B cell (primary cell): ENCODE results near the gene CERS6. TPM values are rescaled to one million over a fixed set of nuclear protein-coding genes. Genes with fewer than 3 reads are reported as not detected.

ENCODE experiments used
- ATAC-seq: fragments of 200-7000 bp; cut with Tn5 transposase; one replicate; pipeline ENCODE4 v1.10.0; 2021; ENCODE audit warnings: low read depth, mild to moderate bottlenecking, moderate number of reproducible peaks, moderate library complexity
- CTCF ChIA-PET: fragments of 350-600 bp; sonication (Branson Sonifier 250); formaldehyde crosslinking; loops from one replicate; lab custom pipeline; 2021; ENCODE audit warnings: antibody characterized with exemption, inconsistent platforms; lab: Charles Lee
- POLR2A ChIA-PET: fragments of 350-600 bp; sonication (Branson Sonifier 250); formaldehyde crosslinking; loops from one replicate; lab custom pipeline; 2021; ENCODE audit warnings: antibody characterized with exemption; lab: Charles Lee
- DNase-seq: peaks from one replicate; pipeline ENCODE4 v3.0.0; 2013
- H2AFZ ChIP-seq: 2 replicates; pipeline ENCODE4 v1.6.1; 2012; ENCODE audit warnings: mild to moderate bottlenecking, low read depth, low read length; ENCODE audit not compliant: insufficient read depth, poor library complexity, severe bottlenecking
- H3K27ac ChIP-seq, 2 donors: 1 replicate in 1 of 2; 2 replicates in 1 of 2; pipeline ENCODE4 v1.5.1; 2012 to 2013; ENCODE audit warnings: low read length in 2 of 2, mild to moderate bottlenecking in 2 of 2, moderate library complexity in 1 of 2
- H3K27me3 ChIP-seq, 4 experiments: fragments of 200-600 bp in 1 of 4; sonication (generic) in 1 of 4; replicated peaks in 1 of 4; 1 replicate in 2 of 4; 2 replicates in 2 of 4; pipeline versions ENCODE4 v1.6.1 to v1.7.0; 2013 to 2016; ENCODE audit warnings: low read length in 3 of 4, mild to moderate bottlenecking in 2 of 4, mixed read lengths in 1 of 4, moderate library complexity in 1 of 4; ENCODE audit not compliant: insufficient read depth in 4 of 4, control insufficient read depth in 3 of 4; ENCODE audit errors: control extremely low read depth in 1 of 4
- H3K36me3 ChIP-seq, 2 experiments: replicated peaks in 1 of 2; 1 replicate in 1 of 2; 2 replicates in 1 of 2; pipeline versions ENCODE4 v1.6.1 to v1.7.1; 2013; ENCODE audit warnings: low read length in 1 of 2; ENCODE audit not compliant: insufficient read depth in 2 of 2, control insufficient read depth in 1 of 2; ENCODE audit errors: control extremely low read depth in 1 of 2, extremely low read depth in 1 of 2
- H3K4me1 ChIP-seq, 2 donors: fragments of 200-600 bp in 1 of 2; sonication (generic) in 1 of 2; 1 replicate in 1 of 2; 2 replicates in 1 of 2; pipeline versions ENCODE4 v1.5.1 to v1.6.1; 2013 to 2017; ENCODE audit warnings: low read length in 2 of 2; ENCODE audit not compliant: control insufficient read depth in 2 of 2, insufficient read depth in 2 of 2
- H3K4me2 ChIP-seq: replicated peaks from 2 replicates; pipeline ENCODE3; 2012; ENCODE audit warnings: mild to moderate bottlenecking, low read depth, low read length; ENCODE audit not compliant: poor library complexity, severe bottlenecking
- H3K4me3 ChIP-seq, 5 experiments: fragments of 200-600 bp in 1 of 5; sonication (generic) in 1 of 5; 1 replicate in 3 of 5; 2 replicates in 2 of 5; pipeline versions ENCODE4 v1.5.1 to v1.7.0; 2011 to 2016; ENCODE audit warnings: low read length in 4 of 5, mild to moderate bottlenecking in 4 of 5, low read depth in 2 of 5, control low read depth in 1 of 5, moderate library complexity in 1 of 5; ENCODE audit not compliant: insufficient read depth in 1 of 5; ENCODE audit errors: control extremely low read depth in 1 of 5, extremely low read depth in 1 of 5
- H3K79me2 ChIP-seq: fragments of 200-600 bp; sonication (generic); one replicate; pipeline ENCODE4 v1.6.0; 2016; ENCODE audit warnings: low read length; ENCODE audit not compliant: control insufficient read depth, insufficient read depth
- H3K9ac ChIP-seq: fragments of 200-600 bp; sonication (generic); 2 replicates; pipeline ENCODE4 v1.6.1; 2017; ENCODE audit warnings: mild to moderate bottlenecking, low read length, moderate library complexity
- H3K9me3 ChIP-seq, 3 donors: one replicate each; pipeline versions ENCODE4 v1.6.1 to v1.7.1; 2013; ENCODE audit warnings: low read length in 2 of 3; ENCODE audit not compliant: control insufficient read depth in 2 of 3, insufficient read depth in 1 of 3; ENCODE audit errors: control extremely low read depth in 1 of 3
- H4K20me1 ChIP-seq: 2 replicates; pipeline ENCODE4 v1.6.0; 2012; ENCODE audit warnings: mild to moderate bottlenecking, low read length; ENCODE audit not compliant: insufficient read depth, control insufficient read depth, poor library complexity, severe bottlenecking
- H3K27ac Mint-ChIP-seq: one replicate; pipeline ENCODE4 v1.8.0; 2021; ENCODE audit warnings: mixed read lengths
- H3K27me3 Mint-ChIP-seq: one replicate; pipeline ENCODE4 v1.8.0; 2021; ENCODE audit warnings: mixed read lengths
- H3K4me1 Mint-ChIP-seq: one replicate; pipeline ENCODE4 v1.8.0; 2021; ENCODE audit warnings: mixed read lengths
- H3K4me3 Mint-ChIP-seq: one replicate; pipeline ENCODE4 v1.8.0; 2021; ENCODE audit warnings: mixed read lengths
- H3K9me3 Mint-ChIP-seq: one replicate; pipeline ENCODE4 v1.8.0; 2022; ENCODE audit warnings: mixed read lengths; ENCODE audit not compliant: insufficient read depth
- EZH2 ChIP-seq: IDR thresholded peaks from 2 replicates; pipeline ENCODE4 v1.6.1; 2012; ENCODE audit warnings: borderline replicate concordance, low read depth, mild to moderate bottlenecking, moderate library complexity, low read length; ENCODE audit not compliant: insufficient read depth, poor library complexity, severe bottlenecking
- intact Hi-C: fragments of 100-400 bp; cut with micrococcal nuclease; formaldehyde crosslinking; loops from one replicate; pipeline ENCODE4 v1.10.0; 2022
- polyA plus RNA-seq: library from polyadenylated mRNA; depleted of rRNA; stranded (reverse); fragments of >200 nt; gene quantifications from 2 replicates; pipeline ENCODE4 v1.2.3, GENCODE V29; 2012
- total RNA-seq, 2 donors: library from RNA; stranded (reverse); fragments of 120-200 nt in 1 of 2; gene quantifications; 1 replicate in 1 of 2; 2 replicates in 1 of 2; pipeline versions ENCODE4 v1.2.3 to v1.2.4, GENCODE V29; 2013 to 2022
- TF ChIP-seq, protein P1 (sequence below): fragments of 200-600 bp; IDR thresholded peaks from one replicate; pipeline ENCODE4 v1.8.0; 2022; ENCODE audit warnings: antibody characterized with exemption, mild to moderate bottlenecking

Gene CERS6
- total and polyA plus RNA-seq, 2 donors (not counting 1 experiment from before 2014, with no cell fraction given): 2.2 to 5.5 TPM

- H3K9ac ChIP-seq: no peak overlapping the region
- H3K27ac Mint-ChIP-seq: no peak overlapping the region
- H3K79me2 ChIP-seq: peaks cover 33% of the 10 kb centered on the region
- no peak overlapping the region for H3K4me3 Mint-ChIP-seq
- no peaks in the 10 kb centered on the region for H3K36me3 ChIP-seq
- H2AFZ ChIP-seq: no peak overlapping the region
- DNase-seq (no peak), ATAC-seq (no peak)
- peaks cover 0 to 15% (median 14%) of the 10 kb centered on the region in 3 donors for H3K9me3 ChIP-seq
- no peak for TF ChIP-seq EZH2
- TF ChIP-seq, protein P1, sequence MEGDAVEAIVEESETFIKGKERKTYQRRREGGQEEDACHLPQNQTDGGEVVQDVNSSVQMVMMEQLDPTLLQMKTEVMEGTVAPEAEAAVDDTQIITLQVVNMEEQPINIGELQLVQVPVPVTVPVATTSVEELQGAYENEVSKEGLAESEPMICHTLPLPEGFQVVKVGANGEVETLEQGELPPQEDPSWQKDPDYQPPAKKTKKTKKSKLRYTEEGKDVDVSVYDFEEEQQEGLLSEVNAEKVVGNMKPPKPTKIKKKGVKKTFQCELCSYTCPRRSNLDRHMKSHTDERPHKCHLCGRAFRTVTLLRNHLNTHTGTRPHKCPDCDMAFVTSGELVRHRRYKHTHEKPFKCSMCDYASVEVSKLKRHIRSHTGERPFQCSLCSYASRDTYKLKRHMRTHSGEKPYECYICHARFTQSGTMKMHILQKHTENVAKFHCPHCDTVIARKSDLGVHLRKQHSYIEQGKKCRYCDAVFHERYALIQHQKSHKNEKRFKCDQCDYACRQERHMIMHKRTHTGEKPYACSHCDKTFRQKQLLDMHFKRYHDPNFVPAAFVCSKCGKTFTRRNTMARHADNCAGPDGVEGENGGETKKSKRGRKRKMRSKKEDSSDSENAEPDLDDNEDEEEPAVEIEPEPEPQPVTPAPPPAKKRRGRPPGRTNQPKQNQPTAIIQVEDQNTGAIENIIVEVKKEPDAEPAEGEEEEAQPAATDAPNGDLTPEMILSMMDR: no peak
- no peaks in the 10 kb centered on the region for H3K4me1 ChIP-seq
- peaks cover 19% of the 10 kb centered on the region for H3K9me3 Mint-ChIP-seq
- no peaks in the 10 kb centered on the region for H3K27me3 Mint-ChIP-seq
- ChIA-PET CTCF (no interaction called here), POLR2A (no interaction called here)
- no peak overlapping the region for H3K27ac ChIP-seq
- H3K4me1 Mint-ChIP-seq: peaks cover 10% of the 10 kb centered on the region
- no peak overlapping the region for H3K4me3 ChIP-seq
- intact Hi-C loops: no loop called here
- H3K4me2 ChIP-seq: no peak overlapping the region
- H4K20me1 ChIP-seq: no peaks in the 10 kb centered on the region
- no peaks in the 10 kb centered on the region for H3K27me3 ChIP-seq
These were observed 152.7 kb downstream of the CERS6 start for GRCh38 chr2:168608796-168609195.

GRCh38 chr2:168611091-168611490 is 155.0 kb downstream of the CERS6 start:
- no peak overlapping the region for H2AFZ ChIP-seq
- ChIA-PET POLR2A (no interaction called here), CTCF (no interaction called here)
- Mint-ChIP-seq H3K4me1 (peaks cover 6% of the 10 kb centered on the region), H3K4me3 (no peak overlapping the region), H3K27ac (no peak overlapping the region), H3K27me3 (no peaks in the 10 kb centered on the region), H3K9me3 (peaks cover 10% of the 10 kb centered on the region)
- intact Hi-C loops: no loop called here
- no peak overlapping the region for H3K4me2 ChIP-seq
- TF ChIP-seq, protein P1: no peak
- no peak for TF ChIP-seq EZH2
- H4K20me1 ChIP-seq: no peaks in the 10 kb centered on the region
- DNase-seq (no peak), ATAC-seq (no peak)
- peaks cover 0 to 8% (median 2%) of the 10 kb centered on the region in 3 donors for H3K9me3 ChIP-seq
- H3K4me1 ChIP-seq: no peaks in the 10 kb centered on the region
- H3K9ac ChIP-seq: no peak overlapping the region
- H3K79me2 ChIP-seq: peaks cover 13% of the 10 kb centered on the region
- H3K4me3 ChIP-seq: no peak overlapping the region
- no peaks in the 10 kb centered on the region for H3K27me3 ChIP-seq
- H3K36me3 ChIP-seq: no peaks in the 10 kb centered on the region
- H3K27ac ChIP-seq: no peak overlapping the region
